Prostate gland (tissue), 2 donors: ENCODE data around the gene SEC24D.

Experiments used
- CTCF ChIP-seq, 4 experiments: fragments of 200-600 bp in 2 of 4; fragments of 450-650 bp in 2 of 4; sonication (generic) in 2 of 4; IDR thresholded peaks; 1 replicate in 3 of 4; 2 replicates in 1 of 4; pipeline ENCODE4 v1.5.1; 2016 to 2019; ENCODE audit warnings: antibody characterized with exemption in 4 of 4, mild to moderate bottlenecking in 2 of 4, moderate library complexity in 2 of 4
- POLR2A ChIP-seq: fragments of 450-650 bp; IDR thresholded peaks from one replicate; pipeline ENCODE4 v1.6.1; 2016; ENCODE audit warnings: antibody characterized with exemption, mild to moderate bottlenecking
- POLR2AphosphoS5 ChIP-seq: sonication (generic); formaldehyde crosslinking; IDR thresholded peaks from one replicate; pipeline ENCODE4 v1.6.1; 2017; ENCODE audit warnings: antibody characterized with exemption

DNA sequence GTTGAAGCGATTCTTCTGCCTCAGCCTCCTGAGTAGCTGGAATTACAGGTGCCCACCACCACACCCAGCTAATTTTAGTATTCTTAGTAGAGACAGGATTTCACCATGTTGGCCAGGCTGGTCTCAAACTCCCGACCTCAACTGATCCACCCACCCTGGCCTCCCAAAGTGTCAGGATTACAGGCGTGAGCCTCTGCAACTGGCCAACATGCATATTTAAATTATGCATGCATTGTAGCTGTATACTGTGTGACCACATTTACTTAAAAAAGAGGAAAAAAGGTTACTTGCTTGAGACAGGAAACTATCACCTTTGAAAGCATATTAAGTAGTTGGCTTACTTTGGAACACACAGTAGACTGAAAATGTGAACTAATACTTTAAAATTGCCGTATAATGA lies 121.2 kb downstream of the SEC24D start:
- no peak for TF ChIP-seq CTCF (IDR thresholded peaks at IDR 0.05)
- no peak for TF ChIP-seq POLR2A
- TF ChIP-seq POLR2AphosphoS5: no peak
